Activated CD4-positive, CD25-positive, alpha-beta regulatory T cell treated with anti-CD3 and anti-CD28 coated beads, Interleukin-2, amount 50 U/mL, for 24 hours (primary cell): ENCODE data around the gene PITPNC1.
"Not testable (repeated sequence)": the region's sequence is repeated elsewhere in the genome, so short reads cannot be mapped to it uniquely, and the experiment has no call there.

Experiments used
- ATAC-seq, 2 donors: fragments of 150-1000 bp; cut with Tn5 transposase; one replicate each; pipeline ENCODE4 v1.10.0; 2021; ENCODE audit warnings: mild to moderate bottlenecking in 1 of 2, moderate library complexity in 1 of 2

PITPNC1 gene

DNA sequence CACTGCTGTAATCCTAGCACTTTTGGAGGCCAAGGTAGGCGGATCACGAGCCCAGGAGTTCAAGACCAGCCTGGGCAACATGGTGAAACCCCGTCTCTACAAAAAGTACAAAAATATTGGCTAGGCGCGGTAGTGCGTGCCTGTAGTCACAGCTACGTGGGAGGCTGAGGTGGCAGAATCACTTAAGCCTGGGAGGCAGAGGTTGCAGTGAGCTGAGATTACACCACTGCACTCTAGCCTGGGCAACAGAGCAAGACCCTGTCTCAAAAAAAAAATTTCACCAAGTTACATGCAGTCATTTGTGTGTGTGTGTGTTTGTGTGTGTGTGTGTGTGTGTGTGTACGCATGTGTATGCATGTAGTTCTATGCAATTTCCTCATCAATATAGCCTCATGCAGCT is 325.8 kb downstream of the PITPNC1 start:
- ATAC-seq: not testable (repeated sequence)

- ATAC-seq: no peak
Observed at GRCh38 chr17:67707442-67707841, 330.4 kb downstream of the PITPNC1 start.

- ATAC-seq: no peak
Observed at GRCh38 chr17:67708378-67708777, 331.3 kb downstream of the PITPNC1 start.

DNA sequence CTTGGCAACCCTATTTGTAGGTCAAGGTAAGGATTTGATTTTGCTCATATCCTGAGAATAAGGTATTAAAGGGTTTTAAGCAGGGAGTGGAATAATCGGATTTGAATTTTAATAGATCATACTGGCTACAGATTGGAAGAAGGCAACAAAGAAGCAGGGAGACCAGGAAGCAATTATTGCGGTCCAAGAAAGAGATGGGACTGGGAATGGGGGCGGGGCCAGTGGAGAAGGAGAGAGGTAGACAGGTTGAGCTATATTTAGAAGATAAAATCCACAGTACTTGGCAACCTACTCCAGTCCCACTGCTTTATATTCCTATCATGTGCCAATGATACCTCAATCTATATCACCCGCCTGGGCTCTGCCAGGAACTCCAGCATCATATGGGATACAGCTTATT is 334.8 kb downstream of the PITPNC1 start:
- no peak for ATAC-seq

DNA sequence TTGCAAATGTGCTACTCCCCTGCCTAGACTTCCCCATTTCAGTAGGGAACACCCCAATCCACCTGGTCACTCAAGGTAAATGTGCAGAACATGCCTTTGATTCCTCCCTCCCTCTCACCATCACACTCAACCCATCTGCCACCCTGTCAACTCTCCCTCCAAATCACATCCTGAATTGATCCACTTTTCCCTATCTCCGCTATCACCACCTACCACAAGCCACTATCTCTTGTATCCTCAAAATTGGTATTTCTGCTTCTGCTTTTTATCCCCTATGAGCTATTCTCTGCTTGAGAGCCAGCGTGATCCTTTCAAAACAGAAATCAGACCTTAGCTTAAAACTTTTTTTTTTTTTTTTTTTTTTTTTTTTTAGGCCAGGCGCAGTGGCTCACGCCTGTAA is 335.3 kb downstream of the PITPNC1 start:
- no peak for ATAC-seq

- no peak for ATAC-seq
Observed at GRCh38 chr17:67713169-67713568, 336.1 kb downstream of the PITPNC1 start.

- ATAC-seq: no peak
Observed at GRCh38 chr17:67716405-67716798, 339.3 kb downstream of the PITPNC1 start.

- no peak for ATAC-seq
Observed at GRCh38 chr17:67717192-67717623, 340.1 kb downstream of the PITPNC1 start.

DNA sequence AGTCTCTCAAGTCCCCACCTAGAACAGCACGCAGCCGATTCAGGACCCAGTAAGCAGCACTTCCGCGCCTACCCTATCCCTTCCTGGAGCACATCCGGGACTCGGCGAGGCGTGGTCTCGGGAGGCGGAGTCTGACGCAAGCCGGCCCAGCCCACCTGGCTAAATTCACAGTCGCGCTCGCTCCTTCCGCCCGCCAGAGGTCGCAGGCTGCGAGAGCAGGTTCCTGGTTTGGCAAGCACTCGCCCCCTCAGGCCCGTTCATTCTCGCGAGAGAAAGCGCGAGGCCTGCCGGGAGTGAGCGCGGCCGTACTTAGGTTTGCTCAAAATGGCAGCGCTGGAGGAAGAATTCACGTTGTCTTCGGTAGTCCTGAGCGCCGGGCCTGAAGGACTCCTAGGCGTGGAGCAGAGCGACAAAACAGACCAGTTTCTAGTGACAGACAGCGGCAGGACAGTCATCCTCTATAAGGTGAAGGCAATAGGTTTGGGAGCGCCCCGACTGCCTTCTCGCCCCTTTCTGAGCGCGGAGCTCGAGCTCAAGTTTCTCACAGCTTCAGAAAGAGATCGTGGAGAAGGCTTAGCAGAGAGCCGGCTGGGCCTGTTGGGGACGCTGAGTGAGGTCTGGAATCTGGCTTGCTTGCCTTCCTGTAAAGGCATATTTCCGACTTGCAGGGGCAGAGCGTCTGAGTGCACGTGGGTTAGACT is 340.7 kb downstream of the PITPNC1 start, which contains the start of gene NOL11:
NOL11 (plus strand) TSS at position 313 of the 701 bp plus-strand sequence; CDS start at position 325, 12 bp downstream.
- peak; percentile 97 for ATAC-seq

DNA sequence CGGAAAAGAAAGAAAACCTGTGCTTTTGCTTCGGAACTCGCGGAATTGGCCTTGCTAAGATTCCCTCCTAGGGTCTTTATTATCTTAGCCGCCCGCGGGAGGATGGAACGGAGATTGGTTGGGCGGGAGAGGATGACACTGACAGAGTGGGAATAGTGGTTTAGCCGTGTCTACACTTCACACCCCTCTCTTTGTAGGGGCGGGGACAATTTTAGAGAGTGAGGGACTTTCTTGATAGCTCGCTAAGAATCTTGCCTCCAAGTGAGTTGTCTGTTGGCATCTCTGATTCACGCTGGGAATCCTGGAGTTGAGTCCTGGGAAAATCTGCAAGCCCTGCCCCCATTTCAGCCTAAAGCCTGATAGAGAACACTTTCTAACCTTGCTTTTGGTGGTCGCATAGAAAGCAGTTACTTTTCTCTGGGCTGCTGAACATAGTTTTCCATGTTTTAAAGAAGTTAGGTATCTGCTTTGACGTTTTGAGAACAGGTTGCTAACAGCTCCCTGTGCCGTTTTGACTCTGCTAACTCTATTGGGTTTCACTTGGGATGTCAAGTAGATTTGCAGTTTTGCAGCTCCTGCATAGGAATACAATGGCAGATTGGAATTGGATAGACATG is 341.4 kb downstream of the PITPNC1 start:
- ATAC-seq: peak; percentile 8 to 36

DNA sequence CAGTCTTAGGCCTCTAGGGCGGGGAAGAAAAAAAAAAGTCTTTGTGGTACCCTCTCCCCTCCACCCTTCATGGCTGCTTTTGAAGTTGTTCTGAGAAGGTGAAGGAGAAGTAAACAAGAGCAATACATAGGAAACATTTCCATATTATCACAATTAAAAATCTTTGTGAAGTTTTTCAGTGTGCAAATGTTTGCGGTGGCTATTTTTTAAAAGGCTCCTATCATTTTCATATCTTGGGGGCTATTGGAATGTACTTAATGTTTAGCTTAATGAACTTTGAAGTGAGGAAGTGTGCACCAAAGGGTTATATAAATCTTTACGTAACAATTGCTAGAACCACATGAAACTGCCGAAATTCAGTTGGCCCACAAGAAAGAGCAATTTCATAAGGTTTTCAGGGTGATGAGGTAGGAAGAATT is 348.3 kb downstream of the PITPNC1 start:
- no peak for ATAC-seq

- no peak for ATAC-seq
Observed at GRCh38 chr17:67725807-67726206, 348.7 kb downstream of the PITPNC1 start.

DNA sequence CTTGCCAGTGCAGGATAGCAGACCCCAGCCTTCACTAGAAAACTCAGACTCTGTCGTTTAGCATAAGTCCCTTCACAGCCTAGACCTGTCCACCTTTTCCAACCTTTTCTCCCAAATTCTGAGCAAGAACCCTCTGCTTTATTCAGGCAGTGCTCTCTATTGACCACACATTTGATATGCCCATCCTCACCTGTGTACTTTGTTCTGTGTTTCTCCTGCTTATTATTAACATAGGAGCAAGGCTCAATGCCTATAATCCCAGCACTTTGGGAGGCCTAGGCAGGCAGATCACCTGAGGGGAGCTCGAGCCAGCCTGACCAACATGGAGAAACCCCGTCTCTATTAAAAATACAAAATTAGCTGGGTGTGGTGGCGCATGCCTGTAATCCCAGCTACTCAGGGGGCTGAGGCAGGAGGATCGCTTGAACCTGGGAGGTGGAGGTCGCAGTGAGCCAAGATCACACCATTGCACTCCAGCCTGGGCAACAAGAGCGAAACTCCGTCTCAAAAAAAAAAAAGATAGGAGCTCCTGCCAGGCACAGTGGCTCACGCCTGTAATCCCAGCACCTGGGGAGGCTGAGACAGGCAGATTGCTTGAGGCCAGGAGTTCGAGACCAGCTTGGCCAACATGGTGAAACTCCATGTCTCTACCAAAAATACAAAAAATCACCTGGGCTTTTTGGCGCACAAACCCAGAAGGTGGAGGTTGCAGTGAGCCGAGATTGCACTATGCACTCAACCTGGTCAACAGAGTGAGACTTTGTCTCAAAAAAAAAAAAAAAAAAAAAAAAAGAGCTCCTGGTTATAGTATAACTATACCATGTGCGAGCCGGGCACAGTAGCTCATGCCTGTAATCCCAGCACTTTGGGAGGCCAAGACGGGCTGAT is 350.3 kb downstream of the PITPNC1 start:
- not testable (repeated sequence) for ATAC-seq

DNA sequence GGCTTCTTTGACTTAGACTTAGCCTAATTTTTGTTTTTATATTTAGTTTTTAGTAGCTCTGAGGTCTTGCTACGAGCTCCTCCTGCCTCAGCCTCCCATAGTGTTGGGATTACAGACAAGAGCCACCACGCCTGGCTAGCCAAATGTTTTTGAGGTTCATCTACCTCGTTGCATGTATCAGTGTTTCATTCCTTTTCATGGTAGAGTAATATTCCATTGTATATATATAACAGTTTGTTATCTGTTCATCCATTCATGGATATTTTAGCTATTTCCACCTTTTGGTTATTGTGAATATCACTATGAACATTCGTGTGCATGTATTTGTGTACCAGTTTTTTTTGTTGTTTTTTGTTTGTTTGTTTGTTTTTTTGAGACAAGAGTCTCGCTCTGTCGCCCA is 352.8 kb downstream of the PITPNC1 start:
- no peak for ATAC-seq

DNA sequence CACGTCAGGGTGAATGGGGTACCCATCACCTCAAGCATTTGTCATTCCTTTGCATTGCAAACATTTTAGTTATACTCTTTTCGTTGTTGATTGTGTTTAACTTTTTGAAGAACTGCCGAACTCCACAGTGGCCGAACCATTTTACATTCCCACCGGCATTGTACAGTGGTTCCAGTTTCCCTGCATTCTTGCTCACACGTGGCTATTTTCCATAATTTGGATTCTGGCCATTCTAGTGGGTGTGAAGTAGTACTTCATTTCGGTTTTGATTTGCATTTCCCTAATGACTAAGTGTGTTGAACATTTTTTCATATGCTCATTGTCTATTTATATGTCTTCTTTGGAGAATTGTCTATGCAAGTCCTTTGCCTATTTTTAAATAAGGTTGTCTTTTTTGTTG is 353.6 kb downstream of the PITPNC1 start:
- ATAC-seq: no peak

GRCh38 chr17:67733449-67733848 is 356.4 kb downstream of the PITPNC1 start:
- ATAC-seq: no peak

- ATAC-seq: no peak
Observed at GRCh38 chr17:67737145-67737544, 360.1 kb downstream of the PITPNC1 start.

GRCh38 chr17:67742025-67742424 is 364.9 kb downstream of the PITPNC1 start:
- ATAC-seq: no peak
